H9 (cell line): ENCODE data around the gene DNLZ. TPM values are rescaled to one million over a fixed set of nuclear protein-coding genes. Genes with fewer than 3 reads are reported as not detected.

Experiments
- DNase-seq: peaks from one replicate; pipeline ENCODE4 v3.0.0-alpha.2; 2017
- H2AFZ ChIP-seq: one replicate; pipeline ENCODE4 v1.6.1; 2013; ENCODE audit warnings: mild to moderate bottlenecking, low read length, control low read depth, moderate library complexity
- H2AK5ac ChIP-seq: 2 replicates; pipeline ENCODE4 v1.6.1; 2013; ENCODE audit warnings: low read length, control low read depth, mixed read lengths; ENCODE audit not compliant: insufficient read length
- H2BK120ac ChIP-seq: one replicate; pipeline ENCODE4 v1.6.1; 2013; ENCODE audit warnings: low read depth, mild to moderate bottlenecking, low read length, control low read depth, inconsistent platforms; ENCODE audit not compliant: poor library complexity, severe bottlenecking
- H2BK12ac ChIP-seq: 2 replicates; pipeline ENCODE4 v1.6.1; 2013; ENCODE audit warnings: low read length, control low read depth, mixed read lengths, low read depth; ENCODE audit not compliant: insufficient read length
- H2BK15ac ChIP-seq: 2 replicates; pipeline ENCODE4 v1.6.1; 2013; ENCODE audit warnings: low read depth, low read length, control low read depth
- H2BK20ac ChIP-seq: one replicate; pipeline ENCODE4 v1.6.1; 2013; ENCODE audit warnings: low read depth, mild to moderate bottlenecking, low read length, control low read depth, inconsistent platforms; ENCODE audit not compliant: poor library complexity, severe bottlenecking
- H2BK5ac ChIP-seq: 2 replicates; pipeline ENCODE4 v1.6.1; 2013; ENCODE audit warnings: low read length, control low read depth, mixed read lengths; ENCODE audit not compliant: insufficient read length
- H3K14ac ChIP-seq: 2 replicates; pipeline ENCODE4 v1.6.1; 2013; ENCODE audit warnings: low read length, control low read depth; ENCODE audit not compliant: insufficient read depth
- H3K18ac ChIP-seq: 2 replicates; pipeline ENCODE4 v1.6.1; 2013; ENCODE audit warnings: low read depth, mild to moderate bottlenecking, mixed read lengths, low read length, control low read depth; ENCODE audit not compliant: insufficient read length
- H3K23ac ChIP-seq: 2 replicates; pipeline ENCODE4 v1.6.1; 2013; ENCODE audit warnings: low read length, control low read depth, mixed read lengths, low read depth; ENCODE audit not compliant: insufficient read length
- H3K23me2 ChIP-seq: 2 replicates; pipeline ENCODE4 v1.6.1; 2013; ENCODE audit warnings: low read depth, mild to moderate bottlenecking, mixed read lengths, low read length, control low read depth; ENCODE audit not compliant: insufficient read length, poor library complexity, severe bottlenecking
- H3K27ac ChIP-seq: 2 replicates; pipeline ENCODE4 v1.5.1; 2013; ENCODE audit warnings: low read length, control low read depth, mixed read lengths, low read depth; ENCODE audit not compliant: insufficient read length
- H3K27me3 ChIP-seq: 2 replicates; pipeline ENCODE4 v1.6.1; 2013; ENCODE audit warnings: low read length, control low read depth, inconsistent platforms; ENCODE audit not compliant: insufficient read depth
- H3K4ac ChIP-seq: 2 replicates; pipeline ENCODE4 v1.6.1; 2013; ENCODE audit warnings: low read depth, mild to moderate bottlenecking, control low read depth, inconsistent platforms, low read length, moderate library complexity
- H3K4me1 ChIP-seq: 2 replicates; pipeline ENCODE4 v1.6.1; 2013; ENCODE audit warnings: low read length, control low read depth, inconsistent platforms; ENCODE audit not compliant: insufficient read depth
- H3K4me2 ChIP-seq: 2 replicates; pipeline ENCODE4 v1.6.1; 2013; ENCODE audit warnings: low read length, control low read depth, mixed read lengths; ENCODE audit not compliant: insufficient read length, insufficient read depth
- H3K56ac ChIP-seq: 2 replicates; pipeline ENCODE4 v1.6.1; 2013; ENCODE audit warnings: low read depth, mild to moderate bottlenecking, mixed read lengths, low read length, control low read depth; ENCODE audit not compliant: insufficient read length
- H3K79me1 ChIP-seq: 2 replicates; pipeline ENCODE4 v1.6.1; 2013; ENCODE audit warnings: low read depth, mild to moderate bottlenecking, moderate library complexity, low read length, control low read depth, inconsistent platforms; ENCODE audit not compliant: insufficient read depth, poor library complexity, severe bottlenecking
- H3K79me2 ChIP-seq: 2 replicates; pipeline ENCODE4 v1.6.1; 2013; ENCODE audit warnings: low read length, control low read depth, inconsistent platforms; ENCODE audit not compliant: insufficient read depth
- H3K9ac ChIP-seq: 2 replicates; pipeline ENCODE4 v1.6.1; 2013; ENCODE audit warnings: low read length, control low read depth, mixed read lengths; ENCODE audit not compliant: insufficient read length; ENCODE audit errors: extremely low read depth
- H3K9me3 ChIP-seq: one replicate; pipeline ENCODE4 v1.6.1; 2013; ENCODE audit warnings: low read depth, low read length, inconsistent platforms; ENCODE audit not compliant: control insufficient read depth
- H3T11ph ChIP-seq: one replicate; pipeline ENCODE4 v1.6.1; 2013; ENCODE audit warnings: mild to moderate bottlenecking, low read length, control low read depth, inconsistent platforms
- H4K20me1 ChIP-seq: one replicate; pipeline ENCODE4 v1.6.1; 2013; ENCODE audit not compliant: control insufficient read depth, insufficient read length, insufficient read depth
- H4K5ac ChIP-seq: 2 replicates; pipeline ENCODE4 v1.6.1; 2013; ENCODE audit warnings: low read depth, mild to moderate bottlenecking, mixed read lengths, low read length, control low read depth; ENCODE audit not compliant: insufficient read length
- H4K8ac ChIP-seq: replicated peaks from 2 replicates; pipeline ENCODE4 v1.6.1; 2013; ENCODE audit warnings: low read length, control low read depth, mixed read lengths, low read depth; ENCODE audit not compliant: insufficient read length
- H4K91ac ChIP-seq: 2 replicates; pipeline ENCODE4 v1.6.1; 2013; ENCODE audit warnings: low read depth, mild to moderate bottlenecking, moderate library complexity, mixed read lengths, low read length, control low read depth; ENCODE audit not compliant: insufficient read length
- H3K27ac Mint-ChIP-seq, 3 experiments: 2 replicates in 2 of 3; 3 replicates in 1 of 3; pipeline ENCODE4 v1.8.0; 2020 to 2021; ENCODE audit warnings: mixed read lengths in 3 of 3, mild to moderate bottlenecking in 1 of 3, moderate library complexity in 1 of 3
- H3K27me3 Mint-ChIP-seq: 2 replicates; pipeline ENCODE4 v1.8.0; 2021; ENCODE audit warnings: low read depth, mild to moderate bottlenecking, moderate library complexity, mixed read lengths
- H3K36me3 Mint-ChIP-seq, 3 experiments: 2 replicates in 2 of 3; 3 replicates in 1 of 3; pipeline ENCODE4 v1.8.0; 2020 to 2021; ENCODE audit warnings: low read depth in 3 of 3, mixed read lengths in 3 of 3; ENCODE audit not compliant: insufficient read depth in 1 of 3
- H3K4me1 Mint-ChIP-seq, 2 experiments: 2 replicates each; pipeline ENCODE4 v1.8.0; 2020; ENCODE audit warnings: mixed read lengths in 2 of 2
- H3K4me3 Mint-ChIP-seq, 2 experiments: 2 replicates in 1 of 2; 3 replicates in 1 of 2; pipeline ENCODE4 v1.8.0; 2020 to 2021; ENCODE audit warnings: mild to moderate bottlenecking in 2 of 2, mixed read lengths in 2 of 2, moderate library complexity in 1 of 2
- H3K9me3 Mint-ChIP-seq, 2 experiments: 2 replicates in 1 of 2; 3 replicates in 1 of 2; pipeline ENCODE4 v1.8.0; 2020; ENCODE audit warnings: mild to moderate bottlenecking in 2 of 2, mixed read lengths in 2 of 2, moderate library complexity in 1 of 2
- CTCF ChIP-seq: fragments of 200-600 bp; sonication (generic); conservative IDR thresholded peaks from 3 replicates; pipeline ENCODE4 v1.8.0; 2021; ENCODE audit warnings: antibody characterized with exemption, mild to moderate bottlenecking
- WGBS: extraction: QIAGEN DNeasy Blood & Tissue Kit; methylation state at CpG from one replicate; pipeline ENCODE4 v1.1.7; 2013; ENCODE audit warnings: missing lambda C conversion rate, low lambda C conversion rate, mixed read lengths; ENCODE audit not compliant: insufficient read length; ENCODE audit errors: extremely low coverage; 5-methylcytosine and 5-hydroxymethylcytosine counted together
- total RNA-seq: library from RNA; stranded (reverse); gene quantifications from 2 replicates; pipeline ENCODE4 v1.2.1, GENCODE V29; 2021

Gene DNLZ
- total RNA-seq, 1 experiment from 2014 or later: 24.8 TPM

GRCh38 chr9:136314944-136315343, 48.6 kb downstream of the DNLZ start:
- no peak for DNase-seq
- H4K20me1 ChIP-seq: no peaks in the 10 kb centered on the region
- H3K56ac ChIP-seq: no peak overlapping the region
- no peaks in the 10 kb centered on the region for H3K27me3 ChIP-seq
- H3K23me2 ChIP-seq: no peaks in the 10 kb centered on the region
- H3K4me2 ChIP-seq: no peak overlapping the region
- H3K23ac ChIP-seq: no peak overlapping the region
- H3T11ph ChIP-seq: no peak overlapping the region
- H3K4ac ChIP-seq: no peak overlapping the region
- H2AFZ ChIP-seq: no peak overlapping the region
- H3K14ac ChIP-seq: no peak overlapping the region
- H2BK12ac ChIP-seq: no peak overlapping the region
- H4K8ac ChIP-seq: no peak overlapping the region
- H4K91ac ChIP-seq: no peak overlapping the region
- H2AK5ac ChIP-seq: no peak overlapping the region
- Mint-ChIP-seq H3K27me3 (peaks cover 5% of the 10 kb centered on the region; the same call in 1 of the 2 replicates), H3K36me3 (peaks cover 6 to 19% (median 7%) of the 10 kb centered on the region in 3 experiments; a peak in 6 of 7 replicates), H3K9me3 (peaks cover 14 to 17% of the 10 kb centered on the region in 2 experiments), H3K4me3 (no peak overlapping the region), H3K4me1 (no peaks in the 10 kb centered on the region), H3K27ac (no peak overlapping the region)
- H2BK15ac ChIP-seq: no peak overlapping the region
- no peaks in the 10 kb centered on the region for H3K4me1 ChIP-seq
- no CpG with 5 or more reads among the region's 4 CpGs for WGBS
- H2BK120ac ChIP-seq: no peak overlapping the region
- no peak overlapping the region for H3K27ac ChIP-seq
- H2BK20ac ChIP-seq: no peak overlapping the region
- H3K79me2 ChIP-seq: no peaks in the 10 kb centered on the region
- no peaks in the 10 kb centered on the region for H3K9me3 ChIP-seq
- no peak overlapping the region for H3K9ac ChIP-seq
- no peak for TF ChIP-seq CTCF
- H3K18ac ChIP-seq: no peak overlapping the region
- H3K79me1 ChIP-seq: no peaks in the 10 kb centered on the region
- H4K5ac ChIP-seq: no peak overlapping the region
- H2BK5ac ChIP-seq: no peak overlapping the region
